ENCODE measurements around the gene EME1. TPM values are rescaled to one million over a fixed set of nuclear protein-coding genes. Genes with fewer than 3 reads are reported as not detected.
A peak's percentile ranks its signal among the peaks of the same experiment; 100 is the strongest.

EME1 gene
- total and polyA plus RNA-seq, 10 of the 15 experiments (the other 5 are each of a cell fraction or from before 2014, with no cell fraction given), result 13.8 to 40.5 (median 22.0) TPM

- no peak for TF ChIP-seq CTCF (IDR thresholded peaks at IDR 0.05 in 2 of 3, conservative IDR thresholded peaks at IDR 0.05 in 1 of 3; ENCODE audit: control insufficient read depth in 2 of 3, extremely low read depth in 1 of 3, insufficient read depth in 1 of 3, low read depth in 3 of 3, low read length in 3 of 3)
Measured at GRCh38 chr17:50371526-50371925, 1.5 kb upstream of the EME1 start (continued).

- in situ Hi-C loops (cut with MboI) (no loop called here), intact Hi-C loops (cut with micrococcal nuclease; ENCODE audit: unreplicated experiment) (no loop called here)
- DNase-seq (ENCODE audit: low read depth, low spot score) (no peak), ATAC-seq (peak; percentile 13), FAIRE-seq (no peak)
- peak overlapping the region; percentile 99 for H2AFZ ChIP-seq (ENCODE audit: control insufficient read depth, low read depth, low read length)
- H3K4me1 ChIP-seq (ENCODE audit: control insufficient read depth, insufficient read depth, low read length), result no peaks in the 10 kb centered on the region; the same call in 1 of the 2 replicates
- CTCF ChIA-PET, result interaction anchor here (0.9 to 5.9 kb wide), 6 partner anchors 10 to 172 kb away, joined by 3 to 48 read pairs (median 11); partner anchors contain the start of gene LRRC59
- no peaks in the 10 kb centered on the region for H4K20me1 ChIP-seq (ENCODE audit: control insufficient read depth, insufficient read depth)
- WGBS (ENCODE audit: insufficient coverage, insufficient replicate concordance, low lambda C conversion rate, missing lambda C conversion rate), result 1% methylated on average over 14 of the region's 14 CpGs
- TF ChIP-seq CREM (IDR thresholded peaks at IDR 0.05; ENCODE audit: low read depth) (no peak), GATAD2B (conservative IDR thresholded peaks at IDR 0.05; ENCODE audit: low read depth) (no peak), USF1 (IDR thresholded peaks at IDR 0.05; ENCODE audit: borderline replicate concordance, extremely low read length, insufficient read depth, low read depth, low read length) (no peak), IRF5 (IDR thresholded peaks at IDR 0.05; ENCODE audit: borderline replicate concordance) (no peak), CEBPB (IDR thresholded peaks at IDR 0.05; ENCODE audit: borderline replicate concordance in 1 of 2, low read depth in 2 of 2, low read length in 2 of 2) (no peak), CHD2 (IDR thresholded peaks at IDR 0.05; ENCODE audit: borderline replicate concordance, low read depth, low read length) (no peak)
- H3K4me2 ChIP-seq (ENCODE audit: control insufficient read depth, insufficient read depth), result peak overlapping the region; percentile 85
- H3K9me3 ChIP-seq (replicated peaks; ENCODE audit: control insufficient read depth, insufficient read depth, low read length), result no peaks in the 10 kb centered on the region
- peak overlapping the region; percentile 72 for H3K4me3 ChIP-seq
- no TSS peak for BruUV-seq (replicated peaks)
- POLR2A ChIA-PET, result interaction anchor here (0.6 to 1.8 kb wide), 6 partner anchors 8 to 735 kb away, joined by 4 to 5 read pairs (median 5); partner anchors contain the start of gene LRRC59
- SMC1A ChIA-PET (ENCODE audit: uncharacterized antibody, unreplicated experiment), result interaction anchor here (1.3 kb wide), 1 partner anchor 10 kb away, joined by 9 read pairs; no protein-coding TSS in a partner anchor
- peak overlapping the region; percentile 95 for H3K27ac ChIP-seq (ENCODE audit: control insufficient read depth, insufficient read depth)
- H3K27me3 ChIP-seq (replicated peaks in 1 of 2; ENCODE audit: control insufficient read depth in 2 of 2, insufficient read depth in 2 of 2, low read length in 1 of 2), result no peaks in the 10 kb centered on the region
- RAD21 ChIA-PET (ENCODE audit: unreplicated experiment), result interaction anchor here (1.2 to 1.3 kb wide), 2 partner anchors 19 to 107 kb away, joined by 5 to 6 read pairs; no protein-coding TSS in a partner anchor
- peaks cover 27% of the 10 kb centered on the region for H3K79me2 ChIP-seq (ENCODE audit: control insufficient read depth, insufficient read depth, low read length)
- peaks cover 15 to 20% of the 10 kb centered on the region in 2 experiments for H3K36me3 ChIP-seq (ENCODE audit: control insufficient read depth in 2 of 2, insufficient read depth in 2 of 2, low read length in 1 of 2)
- peak overlapping the region; percentile 78 for H3K9ac ChIP-seq (ENCODE audit: control insufficient read depth, insufficient read depth, low read length)
Measured at GRCh38 chr17:50372222-50372757, 739 bp upstream of the EME1 start.

All from GM12878 (cell line).